GM23338 (cell line): ENCODE results near the gene NINL. TPM values are rescaled to one million over a fixed set of nuclear protein-coding genes. Genes with fewer than 3 reads are reported as not detected.
A peak's percentile ranks its signal among the peaks of the same experiment; 100 is the strongest.

Experiments
- ATAC-seq: fragments of 200-7000 bp; cut with Tn5 transposase; 3 replicates; pipeline ENCODE4 v1.9.1; 2020
- DNase-seq: peaks from one replicate; pipeline ENCODE4 v3.0.0-alpha.2; 2015; ENCODE audit warnings: low spot score
- H2AFZ ChIP-seq: fragments of 200-600 bp; sonication (generic); 2 replicates; pipeline ENCODE4 v1.8.0; 2016; ENCODE audit warnings: antibody characterized with exemption, mild to moderate bottlenecking, moderate library complexity
- H3F3A ChIP-seq: fragments of 200-600 bp; sonication (generic); replicated peaks from 2 replicates; pipeline ENCODE4 v1.8.0; 2017; ENCODE audit warnings: antibody characterized with exemption, mixed run types, low read depth
- H3K27ac ChIP-seq: fragments of 200-600 bp; sonication (generic); 2 replicates; pipeline ENCODE4 v1.6.1; 2016; ENCODE audit warnings: low read depth
- H3K27me3 ChIP-seq: fragments of 200-600 bp; sonication (generic); 2 replicates; pipeline ENCODE4 v1.8.0; 2016; ENCODE audit warnings: mild to moderate bottlenecking, mixed run types, moderate library complexity; ENCODE audit not compliant: insufficient read depth
- H3K36me3 ChIP-seq: fragments of 200-600 bp; sonication (generic); 2 replicates; pipeline ENCODE4 v1.8.0; 2016; ENCODE audit warnings: mild to moderate bottlenecking; ENCODE audit not compliant: insufficient read depth
- H3K4me1 ChIP-seq: fragments of 200-600 bp; sonication (generic); 2 replicates; pipeline ENCODE4 v1.8.0; 2016; ENCODE audit warnings: mild to moderate bottlenecking, moderate library complexity; ENCODE audit not compliant: insufficient read depth
- H3K4me2 ChIP-seq: fragments of 200-600 bp; sonication (generic); 2 replicates; pipeline ENCODE4 v1.7.1; 2017; ENCODE audit warnings: mixed run types
- H3K4me3 ChIP-seq: fragments of 200-600 bp; sonication (generic); 2 replicates; pipeline ENCODE4 v1.6.1; 2016; ENCODE audit warnings: mixed run types
- H3K79me2 ChIP-seq: fragments of 200-600 bp; sonication (generic); replicated peaks from 2 replicates; pipeline ENCODE4 v1.8.0; 2017; ENCODE audit warnings: mild to moderate bottlenecking; ENCODE audit not compliant: insufficient read depth
- H3K9me2 ChIP-seq: fragments of 200-600 bp; sonication (generic); 2 replicates; pipeline ENCODE4 v1.8.0; 2017; ENCODE audit not compliant: insufficient read depth
- H4K20me1 ChIP-seq: fragments of 200-600 bp; sonication (generic); replicated peaks from 2 replicates; pipeline ENCODE4 v1.8.0; 2017; ENCODE audit warnings: mild to moderate bottlenecking; ENCODE audit not compliant: insufficient read depth
- H3K27ac Mint-ChIP-seq: 2 replicates; pipeline ENCODE4 v1.8.0; 2020; ENCODE audit warnings: inconsistent platforms, mild to moderate bottlenecking, moderate library complexity, mixed read lengths
- H3K27me3 Mint-ChIP-seq: 3 replicates; pipeline ENCODE4 v1.8.0; 2022; ENCODE audit warnings: low read depth, mild to moderate bottlenecking, moderate library complexity, mixed read lengths, inconsistent platforms; ENCODE audit not compliant: insufficient read depth, poor library complexity
- H3K36me3 Mint-ChIP-seq: 3 replicates; pipeline ENCODE4 v1.8.0; 2021; ENCODE audit warnings: low read depth, mild to moderate bottlenecking, inconsistent platforms, moderate library complexity, mixed read lengths
- H3K4me1 Mint-ChIP-seq: 3 replicates; pipeline ENCODE4 v1.8.0; 2020; ENCODE audit warnings: mild to moderate bottlenecking, inconsistent platforms, mixed read lengths
- H3K4me3 Mint-ChIP-seq: 3 replicates; pipeline ENCODE4 v1.8.0; 2021; ENCODE audit warnings: moderate library complexity, mild to moderate bottlenecking, inconsistent platforms, mixed read lengths
- H3K9me3 Mint-ChIP-seq: 3 replicates; pipeline ENCODE4 v1.8.0; 2020; ENCODE audit warnings: moderate library complexity, mild to moderate bottlenecking, inconsistent platforms, mixed read lengths
- CREB1 ChIP-seq: fragments of 250-450 bp; sonication (Bioruptor Pico); IDR thresholded peaks from 2 replicates; pipeline ENCODE4 v1.5.0; 2020; ENCODE audit warnings: low read depth, mild to moderate bottlenecking, moderate library complexity
- CTCF ChIP-seq, 2 experiments: fragments of 200-600 bp in 1 of 2; sonication (generic) in 1 of 2; conservative IDR thresholded peaks; 2 replicates each; pipeline versions ENCODE4 v1.5.1 to v1.6.1; 2016 to 2017; ENCODE audit warnings: antibody characterized with exemption in 2 of 2, low read depth in 2 of 2, mild to moderate bottlenecking in 2 of 2, moderate library complexity in 1 of 2
- ETS1 ChIP-seq: IDR thresholded peaks from 2 replicates; pipeline ENCODE4 v1.6.1; 2016; ENCODE audit warnings: antibody characterized with exemption
- EZH2 ChIP-seq: fragments of 200-600 bp; sonication (generic); IDR thresholded peaks from one replicate; pipeline ENCODE4 v1.8.0; 2017; ENCODE audit warnings: antibody characterized with exemption, mild to moderate bottlenecking, low read depth; ENCODE audit not compliant: unreplicated experiment
- EZH2phosphoT487 ChIP-seq: fragments of 200-600 bp; sonication (generic); IDR thresholded peaks from one replicate; pipeline ENCODE4 v1.8.1; 2018; ENCODE audit warnings: antibody characterized with exemption; ENCODE audit not compliant: unreplicated experiment
- JUNB ChIP-seq: IDR thresholded peaks from one replicate; pipeline ENCODE4 v1.6.1; 2016; ENCODE audit warnings: antibody characterized with exemption; ENCODE audit not compliant: unreplicated experiment
- POLR2AphosphoS5 ChIP-seq: IDR thresholded peaks from 2 replicates; pipeline ENCODE4 v1.6.1; 2016; ENCODE audit warnings: antibody characterized with exemption, low read depth
- REST ChIP-seq: IDR thresholded peaks from one replicate; pipeline ENCODE4 v1.6.1; 2018; ENCODE audit warnings: antibody characterized with exemption; ENCODE audit not compliant: unreplicated experiment
- STAT1 ChIP-seq: IDR thresholded peaks from one replicate; pipeline ENCODE4 v1.6.1; 2016; ENCODE audit warnings: antibody characterized with exemption; ENCODE audit not compliant: unreplicated experiment
- ZNF114 ChIP-seq: fragments of 250-450 bp; sonication (Bioruptor Pico); IDR thresholded peaks from 2 replicates; pipeline ENCODE4 v1.5.0; 2020; ENCODE audit warnings: mild to moderate bottlenecking, moderate library complexity
- ZNF462 ChIP-seq: fragments of 250-450 bp; sonication (Bioruptor Pico); IDR thresholded peaks from 2 replicates; pipeline ENCODE4 v1.5.0; 2020; ENCODE audit warnings: mild to moderate bottlenecking, moderate library complexity
- polyA plus RNA-seq: library from polyadenylated mRNA; unstranded; fragments of >200 nt; fragmentation: Nextera tagmentation; extraction: Ambion mirVana; gene quantifications from 2 replicates; pipeline ENCODE4 v1.2.1, GENCODE V29; 2016
- total RNA-seq: library from RNA; depleted of rRNA; stranded (reverse); fragments of >200 nt; shearing (Covaris generic); gene quantifications from 2 replicates; pipeline ENCODE4 v1.2.3, GENCODE V29; 2014

Gene NINL
- total and polyA plus RNA-seq, 2 experiments from 2014 or later = 18.0 to 31.2 TPM

GRCh38 chr20:25490656-25491445 lies 94.5 kb downstream of the NINL start (continued):
- TF ChIP-seq ZNF462 (CRISPR knock-in tag) = no peak
- TF ChIP-seq CREB1 (CRISPR knock-in tag) = no peak

GRCh38 chr20:25489221-25489871 lies 96.0 kb downstream of the NINL start:
- Mint-ChIP-seq H3K9me3 (no peaks in the 10 kb centered on the region), H3K4me1 (peaks cover 37% of the 10 kb centered on the region)
- TF ChIP-seq EZH2 = no peak
- TF ChIP-seq REST = no peak
- no peak for TF ChIP-seq STAT1
- TF ChIP-seq EZH2phosphoT487 = no peak
- no peak for TF ChIP-seq CTCF (conservative IDR thresholded peaks at IDR 0.05; ENCODE audit: low read depth in 2 of 2)
- TF ChIP-seq POLR2AphosphoS5 = no peak
- no peak for TF ChIP-seq JUNB
- TF ChIP-seq ZNF114 (CRISPR knock-in tag) = no peak
- no peak for TF ChIP-seq ETS1

More at GRCh38 chr20:25489221-25489871, 96.0 kb downstream of the NINL start:
- Histone ChIP-seq H3K4me2 (peak overlapping the region; percentile 48), H3K79me2 (no peaks in the 10 kb centered on the region), H3K4me1 (peaks cover 11% of the 10 kb centered on the region), H3K27ac (peak overlapping the region; percentile 80; the same call in 1 of the 2 replicates), H2AFZ (no peak overlapping the region), H3K4me3 (no peak overlapping the region), H4K20me1 (no peaks in the 10 kb centered on the region), H3K36me3 (no peaks in the 10 kb centered on the region; the same call in none of the 2 replicates), H3K27me3 (no peaks in the 10 kb centered on the region), H3K9me2 (no peaks in the 10 kb centered on the region), H3F3A (no peaks in the 10 kb centered on the region; the same call in 1 of the 2 replicates)
- ATAC-seq (peak; percentile 64), DNase-seq (peak; percentile 31)
- peak overlapping the region; percentile 92 for H3K27ac Mint-ChIP-seq
- H3K36me3 Mint-ChIP-seq = peaks cover 38% of the 10 kb centered on the region
- peaks cover 6% of the 10 kb centered on the region for H3K27me3 Mint-ChIP-seq
- no peak overlapping the region for H3K4me3 Mint-ChIP-seq
